H1 (cell line): ENCODE data around the gene TFAP2E. TPM values are rescaled to one million over a fixed set of nuclear protein-coding genes. Genes with fewer than 3 reads are reported as not detected.

Experiments used
- CTCF ChIA-PET: fragments of 300-600 bp; sonication (Branson Sonifier 250); formaldehyde crosslinking; loops from one replicate; lab custom pipeline; 2021; ENCODE audit not compliant: partially characterized antibody; lab: Charles Lee
- POLR2A ChIA-PET: fragments of 300-600 bp; sonication (Branson Sonifier 250); formaldehyde crosslinking; loops from one replicate; lab custom pipeline; 2021; ENCODE audit warnings: inconsistent platforms; ENCODE audit not compliant: partially characterized antibody; lab: Charles Lee
- DNase-seq, 2 experiments: peaks; one replicate each; pipeline versions ENCODE4 v3.0.0 to v3.0.0-alpha.2; 2010 to 2022; ENCODE audit warnings: low spot score in 2 of 2, low read depth in 1 of 2, mixed read lengths in 1 of 2
- FAIRE-seq: peaks from 2 replicates; lab custom pipeline; 2011; peaks lifted over from hg19 to GRCh38; lab: Jason Lieb, UNC
- H2AFZ ChIP-seq: 2 replicates; pipeline ENCODE4 v1.8.1; 2012; ENCODE audit warnings: low read length, inconsistent platforms
- H2AK5ac ChIP-seq: 2 replicates; pipeline ENCODE4 v1.6.1; 2013; ENCODE audit warnings: low read depth, low read length
- H2BK120ac ChIP-seq: replicated peaks from 2 replicates; pipeline ENCODE3; 2013; ENCODE audit warnings: low read depth, low read length, inconsistent platforms
- H2BK12ac ChIP-seq: 2 replicates; pipeline ENCODE4 v1.6.1; 2013; ENCODE audit warnings: low read depth, low read length
- H2BK15ac ChIP-seq: 2 replicates; pipeline ENCODE4 v1.6.1; 2013; ENCODE audit warnings: low read length
- H2BK20ac ChIP-seq: 2 replicates; pipeline ENCODE4 v1.6.1; 2013; ENCODE audit warnings: low read length
- H2BK5ac ChIP-seq: 2 replicates; pipeline ENCODE4 v1.6.1; 2013; ENCODE audit warnings: low read depth, low read length
- H3K14ac ChIP-seq: 2 replicates; pipeline ENCODE4 v1.6.1; 2013; ENCODE audit warnings: inconsistent platforms; ENCODE audit not compliant: insufficient read length
- H3K18ac ChIP-seq: 2 replicates; pipeline ENCODE4 v1.6.1; 2013; ENCODE audit warnings: low read length; ENCODE audit errors: extremely low read depth
- H3K23ac ChIP-seq: 2 replicates; pipeline ENCODE4 v1.6.1; 2013; ENCODE audit warnings: inconsistent platforms; ENCODE audit not compliant: insufficient read length
- H3K23me2 ChIP-seq: 2 replicates; pipeline ENCODE4 v1.6.1; 2013; ENCODE audit warnings: low read depth, low read length
- H3K27ac ChIP-seq: 2 replicates; pipeline ENCODE4 v1.6.1; 2011; ENCODE audit warnings: low read depth, low read length, inconsistent platforms
- H3K27me3 ChIP-seq, 4 experiments: replicated peaks in 1 of 4; 1 replicate in 1 of 4; 2 replicates in 3 of 4; pipeline versions ENCODE4 v1.6.1 to v1.8.1; 2011 to 2013; ENCODE audit warnings: low read length in 3 of 4, mild to moderate bottlenecking in 3 of 4, inconsistent platforms in 2 of 4, mixed read lengths in 2 of 4, moderate library complexity in 1 of 4; ENCODE audit not compliant: control insufficient read depth in 3 of 4, insufficient read depth in 3 of 4; ENCODE audit errors: extremely low read depth in 1 of 4
- H3K36me3 ChIP-seq, 4 experiments: 2 replicates each; pipeline versions ENCODE4 v1.6.1 to v1.8.1; 2011 to 2013; ENCODE audit warnings: mild to moderate bottlenecking in 4 of 4, low read length in 3 of 4, moderate library complexity in 2 of 4, control low read depth in 1 of 4, inconsistent platforms in 1 of 4; ENCODE audit not compliant: insufficient read depth in 4 of 4, control insufficient read depth in 2 of 4
- H3K4ac ChIP-seq: replicated peaks from 2 replicates; pipeline ENCODE3; 2013; ENCODE audit warnings: low read length, low read depth, mixed read lengths, inconsistent platforms; ENCODE audit not compliant: insufficient read length
- H3K4me1 ChIP-seq, 4 experiments: replicated peaks in 1 of 4; 1 replicate in 1 of 4; 2 replicates in 3 of 4; pipeline versions ENCODE4 v1.6.1 to v1.8.1; 2011 to 2013; ENCODE audit warnings: low read length in 3 of 4, inconsistent platforms in 2 of 4, mixed read lengths in 1 of 4; ENCODE audit not compliant: insufficient read depth in 4 of 4, control insufficient read depth in 3 of 4
- H3K4me2 ChIP-seq, 2 experiments: 2 replicates each; pipeline versions ENCODE4 v1.6.1 to v1.8.1; 2011 to 2013; ENCODE audit warnings: low read depth in 2 of 2, low read length in 2 of 2, control low read depth in 1 of 2, inconsistent platforms in 1 of 2, mild to moderate bottlenecking in 1 of 2; ENCODE audit not compliant: insufficient read depth in 1 of 2
- H3K4me3 ChIP-seq, 4 experiments: fragments of 200-600, 300-600 bp in 1 of 4; sonication (generic), shearing (Covaris generic), sonication (Bioruptor Twin) in 1 of 4; 2 replicates each; pipeline versions ENCODE4 v1.5.1 to v1.8.1; 2011 to 2016; ENCODE audit warnings: low read length in 4 of 4, low read depth in 3 of 4, control low read depth in 2 of 4, inconsistent platforms in 2 of 4, mild to moderate bottlenecking in 2 of 4, mixed read lengths in 1 of 4, moderate library complexity in 1 of 4; ENCODE audit not compliant: insufficient read depth in 2 of 4; ENCODE audit errors: extremely low read depth in 1 of 4
- H3K56ac ChIP-seq: replicated peaks from 2 replicates; pipeline ENCODE3; 2013; ENCODE audit warnings: low read depth, mild to moderate bottlenecking, mixed read lengths, low read length, inconsistent platforms; ENCODE audit not compliant: insufficient read length
- H3K79me1 ChIP-seq: 2 replicates; pipeline ENCODE4 v1.6.1; 2013; ENCODE audit warnings: low read depth, low read length, control low read depth
- H3K79me2 ChIP-seq, 2 experiments: 2 replicates each; pipeline versions ENCODE4 v1.6.1 to v1.8.1; 2012 to 2013; ENCODE audit warnings: low read length in 2 of 2, mild to moderate bottlenecking in 2 of 2, inconsistent platforms in 1 of 2; ENCODE audit not compliant: insufficient read depth in 2 of 2, control insufficient read depth in 1 of 2
- H3K9ac ChIP-seq, 4 experiments: replicated peaks in 1 of 4; 1 replicate in 1 of 4; 2 replicates in 3 of 4; pipeline versions ENCODE4 v1.6.1 to v1.8.1; 2011 to 2013; ENCODE audit warnings: low read depth in 3 of 4, low read length in 3 of 4, control low read depth in 2 of 4, mild to moderate bottlenecking in 2 of 4, moderate library complexity in 2 of 4, inconsistent platforms in 1 of 4; ENCODE audit errors: extremely low read depth in 1 of 4
- H3K9me3 ChIP-seq, 2 experiments: 2 replicates each; pipeline versions ENCODE4 v1.6.1 to v1.8.1; 2012 to 2013; ENCODE audit warnings: mild to moderate bottlenecking in 2 of 2, moderate library complexity in 2 of 2, control low read depth in 1 of 2, inconsistent platforms in 1 of 2, low read depth in 1 of 2, low read length in 1 of 2, mixed read lengths in 1 of 2; ENCODE audit not compliant: insufficient read depth in 2 of 2
- H4K20me1 ChIP-seq, 2 experiments: replicated peaks in 1 of 2; 2 replicates each; pipeline versions ENCODE3 to v1.8.1; 2011 to 2013; ENCODE audit warnings: inconsistent platforms in 2 of 2, low read length in 2 of 2, mild to moderate bottlenecking in 1 of 2; ENCODE audit not compliant: insufficient read depth in 2 of 2, control insufficient read depth in 1 of 2
- H4K5ac ChIP-seq: 2 replicates; pipeline ENCODE4 v1.6.1; 2013; ENCODE audit warnings: low read length, low read depth, mixed read lengths, inconsistent platforms; ENCODE audit not compliant: insufficient read length
- H4K8ac ChIP-seq: 2 replicates; pipeline ENCODE4 v1.8.0; 2013; ENCODE audit warnings: mild to moderate bottlenecking, moderate library complexity, low read length, inconsistent platforms; ENCODE audit not compliant: insufficient read depth; ENCODE audit errors: extremely low read depth
- H4K91ac ChIP-seq: replicated peaks from 2 replicates; pipeline ENCODE3; 2013; ENCODE audit warnings: low read length, mixed read lengths, inconsistent platforms; ENCODE audit not compliant: insufficient read length
- ATF3 ChIP-seq: IDR thresholded peaks from 2 replicates; pipeline ENCODE4 v1.6.1; 2011; ENCODE audit warnings: low read depth, mild to moderate bottlenecking, low read length; ENCODE audit not compliant: insufficient read depth
- BACH1 ChIP-seq: IDR thresholded peaks from 2 replicates; pipeline ENCODE4 v1.6.1; 2012; ENCODE audit warnings: low read length, improper control_type of control experiment
- BCL11A ChIP-seq, 2 experiments: IDR thresholded peaks; one replicate each; pipeline ENCODE4 v1.6.1; 2011; ENCODE audit warnings: low read depth in 2 of 2, low read length in 2 of 2, mild to moderate bottlenecking in 2 of 2
- EP300 ChIP-seq, 2 experiments: IDR thresholded peaks; 1 replicate in 1 of 2; 2 replicates in 1 of 2; pipeline ENCODE4 v1.6.1; 2011 to 2012; ENCODE audit warnings: low read depth in 2 of 2, low read length in 2 of 2, mild to moderate bottlenecking in 2 of 2, borderline replicate concordance in 1 of 2, inconsistent platforms in 1 of 2, moderate library complexity in 1 of 2
- FOSL1 ChIP-seq: IDR thresholded peaks from 2 replicates; pipeline ENCODE4 v1.6.1; 2011; ENCODE audit warnings: mild to moderate bottlenecking, low read depth, low read length, moderate library complexity; ENCODE audit not compliant: insufficient read depth
- JUND ChIP-seq: IDR thresholded peaks from 2 replicates; pipeline ENCODE4 v1.6.1; 2011; ENCODE audit warnings: mild to moderate bottlenecking, improper control_type of control experiment, low read length
- MAX ChIP-seq: IDR thresholded peaks from 2 replicates; pipeline ENCODE4 v1.6.1; 2012; ENCODE audit warnings: inconsistent platforms
- NANOG ChIP-seq: IDR thresholded peaks from 2 replicates; pipeline ENCODE4 v1.6.1; 2011; ENCODE audit warnings: low read length, low read depth, mild to moderate bottlenecking, inconsistent platforms; ENCODE audit not compliant: insufficient read depth, poor library complexity, severe bottlenecking
- POLR2AphosphoS5 ChIP-seq: IDR thresholded peaks from 2 replicates; pipeline ENCODE4 v1.6.1; 2011; ENCODE audit warnings: low read depth, low read length
- RBBP5 ChIP-seq: IDR thresholded peaks from 2 replicates; pipeline ENCODE4 v1.7.1; 2012; ENCODE audit warnings: low read depth, mild to moderate bottlenecking, inconsistent platforms, low read length, moderate library complexity, borderline replicate concordance
- SIRT6 ChIP-seq: IDR thresholded peaks from one replicate; pipeline ENCODE4 v1.7.1; 2012; ENCODE audit warnings: low read length, inconsistent platforms
- SP2 ChIP-seq: IDR thresholded peaks from 2 replicates; pipeline ENCODE4 v1.6.1; 2012; ENCODE audit warnings: mild to moderate bottlenecking, low read length, inconsistent platforms
- TBP ChIP-seq: IDR thresholded peaks from 2 replicates; pipeline ENCODE4 v1.6.1; 2011; ENCODE audit warnings: low read depth, low read length, improper control_type of control experiment
- WGBS, 2 experiments: shearing (Covaris generic) in 1 of 2; methylation state at CpG; one replicate each; pipeline versions ENCODE4 v1.1.6 to v1.1.7; 2013 to 2015; ENCODE audit warnings: low lambda C conversion rate in 2 of 2, mixed read lengths in 2 of 2, inconsistent platforms in 1 of 2, low coverage in 1 of 2, missing lambda C conversion rate in 1 of 2; ENCODE audit not compliant: insufficient replicate concordance in 2 of 2, insufficient coverage in 1 of 2, insufficient read length in 1 of 2; ENCODE audit errors: extremely low coverage in 1 of 2, missing lambda C conversion rate in 1 of 2; 5-methylcytosine and 5-hydroxymethylcytosine counted together
- polyA plus RNA-seq, 7 experiments: library from polyadenylated mRNA; depleted of rRNA in 3 of 7; stranded (reverse) in 5 of 7; unstranded in 2 of 7; fragments of >200 nt in 5 of 7; fragments of 200-250 nt in 2 of 7; gene quantifications; 1 replicate in 5 of 7; 2 replicates in 1 of 7; 4 replicates in 1 of 7; pipeline versions ENCODE4 v1.2.1 to v1.2.3, GENCODE V29; 2011 to 2013; ENCODE audit warnings: missing spikeins in 2 of 7, mixed read lengths in 2 of 7
- total RNA-seq: library from RNA; stranded (reverse); fragmentation: NEBNext Ultra II Directional; extraction: Animal tissue kit (Norgen Biotek cat#: 25700); gene quantifications from 2 replicates; pipeline ENCODE4 v1.2.1, GENCODE V29; 2021

TFAP2E gene
- total and polyA plus RNA-seq, 2 of the 8 experiments (the other 6 are each of a cell fraction or from before 2014, with no cell fraction given), result 0.24 to 0.50 TPM

GRCh38 chr1:35572296-35572695 lies 818 bp upstream of the TFAP2E start:
- Histone ChIP-seq H3K27me3 (peaks cover 57 to 80% (median 71%) of the 10 kb centered on the region in 4 experiments), H2BK20ac (no peak overlapping the region), H3K27ac (no peak overlapping the region), H3K4me1 (peaks cover 7 to 22% (median 14%) of the 10 kb centered on the region in 4 experiments), H2AK5ac (no peak overlapping the region), H3K36me3 (peaks cover 0 to 11% (median 0%) of the 10 kb centered on the region in 4 experiments; a peak in 1 of 8 replicates), H3K4ac (no peak overlapping the region), H3K4me2 (peak overlapping the region in 1 of 2 experiments; percentile 88; a peak in 1 of 4 replicates), H2BK120ac (no peak overlapping the region), H3K79me2 (no peaks in the 10 kb centered on the region), H3K23me2 (peaks cover 16% of the 10 kb centered on the region), H4K20me1 (peaks cover under 1 to 23% of the 10 kb centered on the region in 2 experiments), H3K9me3 (no peaks in the 10 kb centered on the region), H4K8ac (no peak overlapping the region), H4K5ac (no peak overlapping the region), H3K9ac (no peak overlapping the region), H3K23ac (no peak overlapping the region), H3K79me1 (no peaks in the 10 kb centered on the region), H3K4me3 (peak overlapping the region in 1 of 4 experiments; percentile 67; a peak in 1 of 8 replicates), H4K91ac (no peak overlapping the region), H3K56ac (no peak overlapping the region), H3K18ac (no peak overlapping the region), H2AFZ (no peak overlapping the region), H2BK5ac (no peak overlapping the region), H2BK15ac (no peak overlapping the region), H3K14ac (no peak overlapping the region), H2BK12ac (no peak overlapping the region)
- FAIRE-seq (no peak), DNase-seq (no peak)
- 69% methylated on average over 2 of the region's 2 CpGs; no CpG with 5 or more reads in 1 of the 2 experiments for WGBS, 2 experiments
- ChIA-PET CTCF (interaction anchor here (0.5 to 7.3 kb wide), 15 partner anchors 8 to 203 kb away, joined by 3 to 81 read pairs (median 4); partner anchors contain the start of gene C1orf216), POLR2A (interaction anchor here (0.8 to 2.9 kb wide), 7 partner anchors 11 to 197 kb away, joined by 3 to 13 read pairs (median 5); partner anchors contain the start of genes C1orf216, CLSPN and KIAA0319L)
- TF ChIP-seq NANOG (no peak), JUND (no peak), EP300 (IDR thresholded peaks at IDR 0.05; ENCODE audit: borderline replicate concordance in 1 of 2, low read depth in 2 of 2, low read length in 2 of 2) (no peak), RBBP5 (no peak), TBP (no peak), MAX (no peak), POLR2AphosphoS5 (no peak), ATF3 (no peak), BACH1 (no peak), BCL11A (IDR thresholded peaks at IDR 0.05; ENCODE audit: low read depth in 2 of 2, low read length in 2 of 2) (no peak), SIRT6 (no peak), SP2 (no peak), FOSL1 (no peak)
